ENCODE measurements around the gene GABRB2. TPM values are rescaled to one million over a fixed set of nuclear protein-coding genes. Genes with fewer than 3 reads are reported as not detected.

The GABRB2 gene
- total and polyA plus RNA-seq, 8 donors, result 0.05 to 0.41 (median 0.17) TPM; not detected in 3

GRCh38 chr5:161562446-161562845 is 15.9 kb upstream of the GABRB2 start:
- Histone ChIP-seq H3K27ac (no peak overlapping the region), H3K4me1 (no peaks in the 10 kb centered on the region), H3K4me3 (no peak overlapping the region), H3K36me3 (no peaks in the 10 kb centered on the region), H3K9me3 (no peaks in the 10 kb centered on the region), H3K27me3 (no peaks in the 10 kb centered on the region)
- ATAC-seq (no peak), FAIRE-seq (no peak), DNase-seq (no peak)
- no peak for TF ChIP-seq CTCF (IDR thresholded peaks at IDR 0.05)
- 45 to 63% methylated on average over 2 of the region's 2 CpGs for WGBS, 2 donors
- intact Hi-C loops (cut with DNase I), result no loop called here

GRCh38 chr5:161549106-161549505 is 2.6 kb upstream of the GABRB2 start:
- Histone ChIP-seq H3K36me3 (no peaks in the 10 kb centered on the region), H3K9me3 (no peaks in the 10 kb centered on the region), H3K27ac (no peak overlapping the region), H3K27me3 (no peaks in the 10 kb centered on the region), H3K4me3 (peak overlapping the region in 2 of 4 donors; percentile 31 to 53), H3K4me1 (peaks cover 0 to 9% (median 0%) of the 10 kb centered on the region in 3 donors)
- no peak for TF ChIP-seq CTCF (IDR thresholded peaks at IDR 0.05)
- FAIRE-seq (no peak), ATAC-seq (peak; percentile 18 to 36 (median 28)), DNase-seq (peak in 1 of 6 donors; percentile 12)
- WGBS, 2 donors, result 5 to 6% methylated on average over 15 of the region's 15 CpGs
- intact Hi-C loops (cut with DNase I), result no loop called here

GRCh38 chr5:161548487-161549094 is 2.1 kb upstream of the GABRB2 start:
- FAIRE-seq (no peak), ATAC-seq (peak; percentile 33 to 52 (median 43)), DNase-seq (peak in 5 of 6 donors; percentile 4 to 64 (median 31))
- intact Hi-C loops (cut with DNase I), result no loop called here
- WGBS, 2 donors, result 1 to 3% methylated on average over 30 to 32 of the region's 32 CpGs
- H3K27me3 ChIP-seq, result no peaks in the 10 kb centered on the region
- TF ChIP-seq CTCF (IDR thresholded peaks at IDR 0.05), result no peak
- no peak overlapping the region for H3K27ac ChIP-seq
- no peaks in the 10 kb centered on the region for H3K36me3 ChIP-seq
- peaks cover 0 to 9% (median 0%) of the 10 kb centered on the region in 3 donors for H3K4me1 ChIP-seq
- no peaks in the 10 kb centered on the region for H3K9me3 ChIP-seq
- H3K4me3 ChIP-seq, result peak overlapping the region in 2 of 4 donors; percentile 31 to 53

GRCh38 chr5:161547738-161548486 is 1.4 kb upstream of the GABRB2 start:
- Histone ChIP-seq H3K27me3 (no peaks in the 10 kb centered on the region), H3K36me3 (no peaks in the 10 kb centered on the region), H3K4me3 (peak overlapping the region; percentile 24 to 53 (median 38)), H3K9me3 (no peaks in the 10 kb centered on the region), H3K4me1 (peaks cover 0 to 9% (median 0%) of the 10 kb centered on the region in 3 donors), H3K27ac (no peak overlapping the region)
- DNase-seq (peak in 3 of 6 donors; percentile 16 to 69 (median 58)), ATAC-seq (peak; percentile 18 to 48 (median 42)), FAIRE-seq (no peak)
- TF ChIP-seq CTCF (IDR thresholded peaks at IDR 0.05), result no peak
- 0 to 1% methylated on average over 39 to 64 of the region's 64 CpGs for WGBS, 2 donors
- intact Hi-C loops (cut with DNase I), result no loop called here

GRCh38 chr5:161547406-161547737 is 847 bp upstream of the GABRB2 start:
- Histone ChIP-seq H3K27ac (no peak overlapping the region), H3K9me3 (no peaks in the 10 kb centered on the region), H3K4me1 (peaks cover 0 to 9% (median 0%) of the 10 kb centered on the region in 3 donors), H3K4me3 (peak overlapping the region; percentile 24 to 53 (median 38)), H3K27me3 (no peaks in the 10 kb centered on the region), H3K36me3 (no peaks in the 10 kb centered on the region)
- intact Hi-C loops (cut with DNase I), result no loop called here
- no peak for TF ChIP-seq CTCF (IDR thresholded peaks at IDR 0.05)
- DNase-seq (peak in 1 of 6 donors; percentile 2), FAIRE-seq (no peak), ATAC-seq (no peak)
- whole genome bisulfite sequencing, 2 donors, result 0% methylated on average over 17 of the region's 17 CpGs

Measured in pancreas (tissue), 10 donors.